Measurements from ENCODE around the gene NFILZ.

NFILZ gene, protein sequence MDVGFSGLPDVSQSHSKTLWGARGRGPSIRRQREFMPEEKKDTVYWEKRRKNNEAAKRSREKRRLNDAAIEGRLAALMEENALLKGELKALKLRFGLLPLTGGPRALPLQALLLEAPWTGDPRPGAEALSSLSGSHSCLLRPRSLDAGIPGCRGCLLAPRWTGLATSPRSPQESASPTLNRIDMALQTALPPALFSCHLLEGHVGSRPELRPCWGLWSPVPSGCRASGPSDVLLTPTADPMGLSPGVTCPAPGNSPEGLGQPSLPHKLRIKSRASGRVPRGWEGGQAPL

DNA sequence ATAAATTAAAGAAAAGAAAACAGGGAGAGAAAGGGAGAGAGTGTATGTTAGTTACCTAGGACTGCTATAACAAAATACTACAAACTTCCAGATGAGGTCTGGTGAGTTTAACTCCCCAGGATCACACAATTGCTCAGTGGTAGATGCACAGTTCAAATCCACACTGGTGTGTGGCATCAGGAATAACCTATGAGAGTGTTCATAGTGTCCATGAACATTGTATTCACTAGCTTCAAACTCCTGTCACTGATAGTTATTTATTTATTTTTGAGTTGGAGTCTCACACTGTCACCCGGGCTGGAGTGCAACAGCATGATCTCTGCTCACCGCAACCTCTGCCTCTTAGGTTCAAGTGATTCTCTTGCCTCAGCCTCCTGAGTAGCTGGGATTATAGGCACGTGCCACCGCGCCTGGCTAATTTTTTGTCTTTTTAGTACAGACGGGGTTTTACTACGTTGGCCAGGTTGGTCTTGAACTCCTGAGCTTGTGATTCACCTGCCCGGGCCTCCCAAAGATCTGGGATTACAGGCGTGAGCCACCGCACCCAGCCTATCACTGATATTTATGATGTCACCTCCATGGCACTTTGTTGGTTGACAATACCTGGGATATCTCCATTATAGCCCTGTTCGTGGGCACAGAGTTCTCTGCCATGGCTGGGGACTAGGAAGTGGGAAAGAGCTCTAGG is at the start of gene NFILZ:
TSS of gene NFILZ (plus strand) at position 638 of the 688 bp plus-strand sequence. CDS start 46,133 bp downstream, outside the sequence.
- DNase-seq, result no peak

DNA sequence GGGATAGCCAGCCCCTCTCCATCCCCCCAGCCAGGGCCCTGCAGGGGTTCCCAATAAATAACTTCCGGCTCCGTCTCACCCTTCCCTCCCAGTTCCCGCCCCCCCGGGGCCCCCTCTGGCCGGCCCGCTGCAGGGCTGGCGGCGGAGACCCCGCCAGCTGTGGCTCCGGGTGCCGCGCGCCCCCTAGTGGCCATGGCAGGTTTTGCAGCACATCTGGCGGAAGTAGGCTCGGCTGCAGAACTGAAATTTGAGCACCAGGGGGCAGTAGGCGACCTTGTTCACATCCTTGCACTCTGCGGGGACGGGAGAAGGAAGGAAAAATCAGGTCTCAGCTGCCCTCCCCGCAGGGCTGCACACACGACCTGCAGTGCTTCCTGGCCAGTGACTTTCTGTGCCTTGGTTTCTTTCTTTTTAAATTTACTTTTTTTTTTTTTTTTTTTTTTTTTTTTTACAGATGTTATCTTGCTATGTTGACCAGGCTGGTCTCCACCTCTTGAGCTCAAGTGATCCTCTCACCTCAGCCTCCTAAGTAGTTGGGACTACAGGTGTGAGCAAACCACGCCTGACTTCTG is 49.6 kb upstream of the NFILZ start:
- peak in 45 of 58 donors; percentile 8 to 71 (median 34) for DNase-seq

DNA sequence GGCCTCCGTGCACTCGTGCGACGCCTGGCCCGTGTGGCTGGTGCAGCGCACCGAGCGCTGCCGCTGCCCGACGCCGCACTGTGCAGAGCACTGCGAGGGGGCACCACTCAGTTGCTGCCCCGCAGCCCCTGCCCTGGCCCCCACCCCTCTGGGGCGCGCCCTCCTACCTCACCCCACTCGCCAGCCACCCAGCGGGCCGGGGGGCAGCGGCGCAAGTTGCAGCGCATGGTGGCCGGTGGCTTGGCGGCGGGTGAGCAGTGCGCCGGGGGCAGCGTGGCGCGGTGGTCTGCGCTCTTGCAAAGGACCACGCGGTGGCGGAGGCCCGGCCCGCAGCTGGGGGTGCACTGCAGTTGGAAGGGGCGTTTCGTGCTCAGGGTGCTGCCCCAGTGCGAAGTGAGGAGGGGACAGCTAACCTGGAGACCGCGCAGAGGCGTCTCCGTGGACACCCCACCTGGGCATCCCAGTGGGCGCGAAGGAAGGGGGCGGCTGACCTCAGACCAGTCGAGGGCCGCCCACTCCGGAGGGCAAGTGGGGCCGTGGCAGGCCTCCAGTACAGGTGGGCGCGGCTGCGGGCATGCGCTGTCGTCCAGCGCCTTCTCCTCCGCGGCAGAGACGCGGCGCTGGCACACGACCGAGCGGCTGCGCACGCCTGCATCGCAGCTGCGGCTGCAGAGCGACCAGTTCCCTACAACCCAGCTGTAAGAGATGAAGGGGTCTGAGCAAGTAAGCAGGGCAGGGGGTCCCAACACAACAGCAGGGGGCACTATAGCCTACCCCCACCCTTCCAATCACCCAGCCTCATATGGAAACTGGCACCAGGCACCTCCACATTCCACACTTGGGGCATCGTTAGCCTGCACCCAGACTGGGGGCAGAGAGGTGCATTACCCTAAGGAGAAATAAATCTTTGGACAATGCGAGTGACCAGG is 45.2 kb upstream of the NFILZ start:
- no peak for DNase-seq

DNA sequence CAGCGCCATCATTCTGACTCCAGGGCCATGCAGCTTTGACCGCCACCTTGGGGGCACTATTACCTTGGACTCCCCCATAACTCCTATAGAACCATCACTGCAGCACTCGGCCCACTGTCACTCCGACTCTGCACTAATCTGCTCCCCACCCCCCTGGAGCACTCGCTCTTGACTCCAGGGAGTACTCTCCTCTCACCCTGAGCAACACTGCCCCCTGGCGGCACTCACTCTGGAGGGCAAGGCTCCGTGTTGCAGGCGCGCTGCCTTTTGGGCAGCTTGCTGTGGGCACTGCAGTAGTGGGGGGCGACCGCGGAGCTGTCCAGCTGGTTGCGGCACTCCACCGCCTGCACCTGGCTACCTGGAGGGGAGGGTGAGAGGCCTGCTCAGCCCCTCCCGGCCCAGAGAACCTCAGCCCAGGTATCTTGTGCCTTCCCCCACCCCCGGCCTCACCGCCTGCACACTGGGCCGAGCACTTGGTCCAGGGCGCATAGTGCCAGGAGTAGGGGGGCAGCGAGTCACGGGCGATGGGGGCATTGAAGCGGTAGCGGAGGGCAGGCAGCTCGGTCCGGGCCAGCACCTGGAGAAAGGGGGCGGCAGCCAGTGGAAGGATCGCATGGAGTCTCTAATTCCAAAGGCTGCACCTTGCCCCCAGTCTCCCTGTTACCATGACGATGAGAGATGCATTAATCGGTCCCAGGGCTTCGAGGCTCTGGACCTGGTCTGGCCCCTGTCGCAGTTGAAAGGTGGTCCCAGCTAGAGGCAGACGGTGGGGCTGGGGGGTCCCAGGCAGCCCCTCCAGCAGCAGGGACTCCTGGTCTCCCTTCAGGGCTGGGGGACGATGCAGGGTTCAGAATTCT is 44.3 kb upstream of the NFILZ start:
- peak in 2 of 58 donors; percentile 4 to 12 for DNase-seq

DNA sequence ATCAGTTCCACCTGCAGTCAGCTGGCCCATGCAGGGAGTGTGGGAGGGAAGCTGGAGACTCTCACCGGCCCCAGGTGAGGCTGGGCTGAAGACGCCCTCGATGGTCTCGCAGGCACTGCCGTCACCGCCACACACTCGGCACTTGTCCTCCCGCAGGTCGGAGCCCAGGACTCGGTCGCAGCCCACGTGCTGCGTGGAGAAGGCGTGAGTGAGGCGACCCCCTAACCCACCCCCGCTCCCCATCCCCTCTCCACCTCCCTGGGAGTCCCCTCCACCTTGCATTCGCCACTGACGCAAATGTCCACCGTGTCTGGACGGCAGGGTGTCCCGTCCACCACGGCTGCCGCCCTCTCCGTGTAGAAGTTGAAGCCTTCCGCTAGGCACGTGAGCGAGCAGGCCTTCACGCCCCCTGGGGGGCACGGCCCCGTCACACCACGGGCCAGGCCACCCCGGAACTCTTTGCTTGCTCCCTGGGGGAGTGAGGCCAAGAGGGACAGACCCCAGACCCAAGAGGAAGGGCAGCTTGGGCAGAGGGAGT is 41.2 kb upstream of the NFILZ start:
- DNase-seq, result no peak

DNA sequence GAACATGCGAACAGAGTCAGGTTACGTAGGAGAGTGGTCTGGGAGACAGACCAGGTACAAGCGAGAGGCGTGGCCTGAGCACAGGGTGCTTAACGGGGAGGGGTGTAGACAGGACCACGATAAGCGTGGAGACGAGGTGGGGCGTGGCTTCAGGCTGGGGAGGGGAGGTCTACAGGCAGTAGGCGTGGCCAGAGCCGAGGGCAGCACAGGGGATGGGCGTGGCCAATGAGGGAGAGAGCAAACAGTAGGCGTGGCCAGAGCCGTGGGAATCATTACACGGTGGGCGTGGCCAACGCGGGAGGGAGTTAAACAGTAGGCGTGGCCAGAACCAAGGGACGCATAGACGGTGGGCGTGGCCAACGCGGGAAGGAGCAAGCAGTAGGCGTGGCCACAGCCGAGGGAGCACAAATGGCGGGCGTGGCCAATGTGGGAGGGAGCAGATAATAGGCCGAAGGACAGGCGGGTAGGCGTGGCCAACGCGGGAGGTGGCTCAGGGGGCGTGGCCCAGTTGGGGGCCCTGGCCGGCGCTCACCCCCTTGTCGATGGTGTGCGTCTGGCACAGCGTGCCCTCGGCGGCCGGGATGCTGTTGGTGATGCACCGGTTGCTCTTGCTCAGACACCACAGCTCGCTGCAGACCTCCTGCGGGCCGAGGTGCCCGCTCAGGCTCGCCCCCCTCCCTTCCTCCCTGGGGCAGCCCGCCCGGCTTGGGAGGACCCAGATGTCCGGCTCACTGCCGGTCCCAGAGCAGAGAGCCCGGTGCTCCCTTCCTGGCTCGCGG is 38.0 kb upstream of the NFILZ start:
- peak; percentile 25 to 98 (median 90) for DNase-seq

DNA sequence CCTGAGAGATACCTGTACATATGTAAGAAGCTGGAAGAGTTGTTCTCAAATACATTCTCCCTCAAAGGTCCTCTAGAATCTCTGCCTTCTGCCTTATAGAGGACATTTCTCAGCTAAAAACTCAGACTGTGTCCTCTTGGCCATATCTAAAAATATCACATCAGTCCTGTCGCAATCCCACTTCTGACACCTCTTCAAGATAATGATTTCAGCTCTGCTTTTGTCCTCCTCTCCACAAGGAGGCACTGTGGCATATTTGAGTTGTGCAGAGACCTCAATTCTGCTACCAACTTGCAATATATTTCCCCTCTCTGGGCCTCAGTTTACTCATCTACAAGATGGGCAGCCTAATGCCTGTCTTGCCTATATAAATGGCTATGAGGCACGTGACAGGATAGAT is 36.5 kb upstream of the NFILZ start:
- no peak for DNase-seq

DNA sequence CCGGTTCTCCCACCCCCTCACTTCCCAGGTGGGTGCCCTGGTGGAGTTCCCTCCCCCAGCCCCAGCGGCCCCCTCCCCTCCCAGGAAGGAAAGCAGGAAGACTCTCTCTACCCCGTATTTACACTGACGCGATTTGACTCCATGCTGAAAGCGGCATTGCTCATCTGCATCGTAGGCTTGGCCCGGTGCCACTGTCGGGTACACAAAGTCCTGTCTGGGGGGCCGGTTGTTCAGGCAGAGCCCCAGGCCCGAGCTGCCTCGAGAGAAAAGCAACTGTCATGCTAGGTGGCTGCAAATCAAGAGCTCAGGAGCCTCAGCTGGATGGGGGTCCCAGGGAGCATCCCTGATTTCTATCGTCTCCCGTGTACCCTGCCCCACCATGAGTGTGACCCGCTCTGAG is 34.8 kb upstream of the NFILZ start:
- DNase-seq, result no peak

DNA sequence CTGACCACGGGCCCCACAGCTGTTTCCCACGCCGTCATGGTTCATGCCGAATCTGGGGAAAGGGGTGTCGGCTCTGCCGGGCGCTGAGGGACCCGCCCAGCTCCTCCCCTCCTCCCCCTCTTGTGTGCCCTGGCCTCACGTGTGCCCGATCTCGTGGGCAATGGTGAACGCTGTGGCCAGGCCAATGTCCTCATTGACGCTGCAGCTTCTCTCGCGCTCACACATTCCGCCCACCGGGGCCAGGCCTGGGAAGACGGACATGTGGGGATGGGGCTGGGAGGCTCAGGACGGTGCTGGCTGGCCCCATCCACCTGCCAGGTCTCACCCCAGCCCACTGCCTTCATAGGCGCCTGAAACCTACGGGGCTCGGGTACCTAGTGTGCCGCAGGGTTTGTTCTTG is 34.3 kb upstream of the NFILZ start:
- no peak for DNase-seq

DNA sequence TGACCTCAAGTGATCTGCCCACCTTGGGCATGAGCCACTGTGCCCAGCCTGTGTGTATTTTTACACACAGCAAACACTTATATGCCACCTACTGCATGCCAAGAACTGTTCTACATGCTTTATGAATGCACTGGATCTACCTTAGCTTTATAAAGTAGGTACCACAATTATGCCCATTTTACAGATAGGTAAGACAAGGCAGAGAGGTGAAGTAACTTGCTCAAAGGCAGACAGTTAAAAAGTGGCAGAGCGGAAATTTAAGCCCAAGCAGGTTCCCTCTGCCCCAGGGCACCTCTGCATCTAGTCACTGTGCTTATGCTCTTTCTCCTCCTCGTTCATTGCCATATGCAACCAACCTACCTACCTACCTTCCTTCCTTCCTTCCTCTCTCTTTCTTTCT is 30.4 kb upstream of the NFILZ start:
- DNase-seq, result no peak

DNA sequence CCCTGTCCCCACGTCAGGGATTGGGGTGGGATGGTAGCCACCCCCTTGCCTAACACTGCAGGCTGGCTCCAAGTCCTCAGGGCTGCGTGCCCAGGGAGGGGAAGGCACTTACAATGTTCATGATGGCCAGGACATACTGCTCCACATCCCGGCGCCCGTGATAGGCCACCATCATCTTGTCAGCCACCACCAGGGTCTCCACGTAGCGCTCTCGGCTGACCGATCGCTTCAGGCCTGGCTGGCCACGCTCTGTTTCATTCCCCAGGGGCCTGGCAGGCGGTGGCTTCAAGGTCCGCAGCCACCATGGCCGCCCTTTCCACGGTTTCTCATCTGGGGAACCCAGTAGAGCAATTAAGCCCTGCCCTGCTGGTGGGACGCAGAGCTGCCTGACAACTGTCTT is 29.6 kb upstream of the NFILZ start:
- DNase-seq, result no peak

DNA sequence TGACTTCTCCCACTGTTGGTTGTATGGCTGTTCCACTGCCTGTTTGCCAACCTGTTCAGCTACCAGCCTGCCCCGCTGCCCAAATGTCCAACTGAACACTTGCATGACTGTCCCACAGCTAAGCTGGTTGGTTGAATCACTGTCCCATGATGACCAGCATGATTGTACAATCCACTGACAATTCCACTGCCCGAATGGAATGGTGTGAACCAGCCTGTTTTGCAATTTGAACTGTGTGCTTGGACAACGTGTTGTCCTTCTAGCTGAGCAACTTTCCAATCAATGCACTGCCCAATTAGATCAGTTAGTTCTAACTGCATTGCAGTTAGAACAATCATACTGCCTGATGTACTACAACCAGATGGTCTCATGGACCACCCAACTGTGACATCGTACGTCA is 28.6 kb upstream of the NFILZ start:
- no peak for DNase-seq

DNA sequence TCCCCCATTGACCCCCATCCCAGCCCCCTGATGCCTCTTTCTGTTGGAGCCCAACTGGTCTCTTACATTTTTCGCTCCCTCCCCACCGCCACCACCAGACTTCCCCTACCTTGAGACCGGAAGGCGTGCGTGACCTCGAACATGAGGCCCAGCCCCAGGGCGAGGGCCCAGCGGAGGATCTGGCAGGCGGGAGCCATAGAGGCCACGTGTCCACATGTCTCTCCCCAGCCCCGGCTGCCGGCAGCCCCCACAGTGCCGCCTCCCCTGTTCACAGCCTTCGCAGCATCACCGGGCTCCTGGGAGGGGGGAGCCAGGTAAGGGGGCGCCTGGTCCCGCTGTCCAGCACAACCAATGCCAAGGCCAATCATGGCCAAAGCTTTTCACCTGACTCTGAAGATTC is 24.9 kb upstream of the NFILZ start:
- no peak for DNase-seq

DNA sequence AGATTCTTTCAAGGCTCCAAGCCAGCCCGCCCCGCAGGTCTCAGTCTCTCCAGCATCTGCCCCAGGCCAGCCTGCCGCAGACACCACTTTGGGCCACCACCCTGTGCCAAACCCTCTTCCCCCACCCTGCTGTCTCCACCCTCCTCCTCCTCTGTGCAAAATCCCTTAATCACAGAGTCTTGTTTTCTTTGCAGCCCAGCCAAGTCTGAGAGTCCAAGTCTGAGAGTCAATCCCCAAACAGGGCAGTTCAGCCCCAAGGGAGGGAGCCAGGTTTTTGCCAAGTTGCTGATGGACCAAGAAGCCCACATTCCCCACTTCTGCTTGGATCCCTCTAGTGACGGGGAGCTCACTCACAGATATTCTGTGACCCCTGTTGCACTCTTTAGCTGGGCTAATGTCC is 23.0 kb upstream of the NFILZ start:
- peak in 3 of 58 donors; percentile 9 to 47 (median 15) for DNase-seq

DNA sequence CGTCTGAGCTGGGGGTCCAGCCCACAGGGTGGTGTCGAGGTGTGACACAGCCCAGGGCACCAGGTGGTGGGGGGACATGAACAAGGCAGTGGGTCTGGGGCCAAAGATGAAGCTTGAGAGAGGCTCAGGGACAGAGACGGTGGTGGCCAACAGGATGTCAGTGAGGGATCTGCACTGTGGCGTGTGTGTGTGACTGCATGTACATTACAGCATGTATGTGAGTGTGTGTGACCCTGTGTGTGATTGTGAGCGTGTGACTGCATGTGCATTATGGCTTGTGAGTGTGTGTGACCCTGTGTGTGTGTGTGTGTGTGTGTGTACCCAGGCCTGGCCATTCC is 21.5 kb upstream of the NFILZ start:
- DNase-seq, result no peak

DNA sequence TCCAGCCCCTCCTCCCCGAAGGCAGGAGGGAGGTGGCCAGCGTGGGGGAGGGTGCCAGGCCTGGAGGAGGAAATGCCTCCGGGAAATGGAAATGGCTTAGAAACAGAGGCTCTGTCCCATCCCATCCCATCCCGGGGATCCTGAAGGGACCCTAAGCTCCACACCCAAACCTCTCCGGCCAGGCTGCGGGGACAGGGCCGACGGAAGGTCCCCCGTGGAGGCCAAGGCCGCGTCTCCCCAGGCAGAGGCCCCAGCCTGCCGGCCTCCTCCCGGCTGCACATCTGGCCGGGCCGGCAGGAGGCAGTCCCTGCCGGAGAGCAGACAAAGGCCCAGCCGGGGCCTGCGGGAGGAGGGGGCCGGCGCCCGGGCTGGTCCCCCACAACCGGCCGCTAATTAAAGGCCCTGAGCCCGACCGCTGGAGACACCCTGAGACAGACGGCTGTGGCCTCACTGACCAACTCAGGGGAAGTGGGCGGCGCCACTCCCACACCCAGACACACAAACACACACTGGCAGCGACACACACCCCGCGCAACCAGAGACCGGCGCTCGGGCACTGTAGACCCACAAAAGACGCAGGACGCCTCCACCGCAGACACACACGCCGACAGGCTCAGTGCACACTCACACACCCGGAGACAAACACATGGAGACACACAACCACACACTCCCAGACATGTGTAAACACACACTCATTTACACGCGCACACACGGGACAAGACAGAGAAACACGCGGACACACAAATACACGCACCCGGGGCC is 21.0 kb upstream of the NFILZ start:
- peak in 48 of 58 donors; percentile 7 to 78 (median 35) for DNase-seq

DNA sequence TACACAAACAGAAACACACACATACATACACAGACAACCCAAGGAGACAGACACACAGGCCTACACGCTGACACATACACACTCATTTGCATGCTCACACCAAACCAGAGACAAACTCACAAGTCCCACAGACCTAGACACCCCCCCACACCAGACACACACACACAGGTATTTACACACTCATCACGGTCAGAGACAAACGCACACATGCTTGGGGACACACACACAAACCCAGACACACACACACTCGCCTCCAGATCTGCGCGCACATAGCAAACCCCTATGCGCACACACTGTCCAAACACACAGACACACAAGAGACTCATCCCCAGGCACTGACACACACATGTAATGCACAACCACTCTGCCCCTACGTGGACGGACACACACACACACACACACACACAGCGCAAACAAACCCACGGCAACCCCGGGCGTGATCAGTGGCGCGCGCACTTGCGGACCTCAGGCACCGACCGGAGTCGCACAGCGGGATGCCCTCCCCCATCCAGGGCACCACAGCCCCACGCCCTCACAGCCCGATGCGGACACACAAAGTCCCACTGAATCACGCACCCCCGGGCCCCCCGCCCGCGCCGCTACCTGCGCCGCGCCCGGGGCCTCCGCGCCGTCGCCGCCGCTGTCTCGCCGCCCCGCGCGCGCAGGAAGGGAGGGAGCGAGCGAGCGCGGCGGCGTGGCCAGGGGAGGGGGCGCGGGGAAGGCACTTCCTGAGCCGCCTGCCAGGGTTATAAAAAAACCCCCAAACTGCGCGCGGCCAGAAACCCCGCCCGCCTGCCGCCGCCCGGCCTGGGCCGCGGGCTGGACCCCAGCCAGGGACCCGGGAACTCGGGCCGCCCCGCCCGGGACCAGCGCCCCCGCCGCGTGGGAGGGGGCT is 20.1 kb upstream of the NFILZ start, which contains the start of gene ADAMTS10:
TSS of gene ADAMTS10 (minus strand) at position 675 of the 895 bp plus-strand sequence. CDS start 5,005 bp downstream, outside the sequence.
- DNase-seq, result peak in 21 of 58 donors; percentile 6 to 63 (median 26)

DNA sequence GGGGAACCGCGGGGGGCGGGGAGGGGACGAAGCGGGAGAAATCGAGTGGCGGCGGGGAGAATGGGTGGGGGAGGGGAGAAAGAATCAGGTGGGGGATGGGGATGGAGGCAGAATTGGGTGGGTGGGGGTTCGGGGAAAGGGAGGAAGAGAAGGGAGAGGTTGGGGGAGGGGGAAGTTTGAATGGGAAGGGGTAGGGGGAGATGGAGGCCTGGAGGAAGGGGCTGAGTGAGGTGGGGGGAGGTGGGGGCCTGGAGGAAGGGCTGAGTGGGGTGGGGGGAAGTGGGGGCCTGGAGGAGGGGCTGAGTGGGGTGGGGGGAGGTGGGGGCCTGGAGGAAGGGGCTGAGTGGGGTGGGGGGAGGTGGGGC is 19.5 kb upstream of the NFILZ start:
- DNase-seq, result no peak
